ENCODE results near the gene MAPK8IP1. TPM values are rescaled to one million over a fixed set of nuclear protein-coding genes. Genes with fewer than 3 reads are reported as not detected.

Gene MAPK8IP1
- polyA plus RNA-seq, 1 donor from 2014 or later: 58.8 TPM

DNA sequence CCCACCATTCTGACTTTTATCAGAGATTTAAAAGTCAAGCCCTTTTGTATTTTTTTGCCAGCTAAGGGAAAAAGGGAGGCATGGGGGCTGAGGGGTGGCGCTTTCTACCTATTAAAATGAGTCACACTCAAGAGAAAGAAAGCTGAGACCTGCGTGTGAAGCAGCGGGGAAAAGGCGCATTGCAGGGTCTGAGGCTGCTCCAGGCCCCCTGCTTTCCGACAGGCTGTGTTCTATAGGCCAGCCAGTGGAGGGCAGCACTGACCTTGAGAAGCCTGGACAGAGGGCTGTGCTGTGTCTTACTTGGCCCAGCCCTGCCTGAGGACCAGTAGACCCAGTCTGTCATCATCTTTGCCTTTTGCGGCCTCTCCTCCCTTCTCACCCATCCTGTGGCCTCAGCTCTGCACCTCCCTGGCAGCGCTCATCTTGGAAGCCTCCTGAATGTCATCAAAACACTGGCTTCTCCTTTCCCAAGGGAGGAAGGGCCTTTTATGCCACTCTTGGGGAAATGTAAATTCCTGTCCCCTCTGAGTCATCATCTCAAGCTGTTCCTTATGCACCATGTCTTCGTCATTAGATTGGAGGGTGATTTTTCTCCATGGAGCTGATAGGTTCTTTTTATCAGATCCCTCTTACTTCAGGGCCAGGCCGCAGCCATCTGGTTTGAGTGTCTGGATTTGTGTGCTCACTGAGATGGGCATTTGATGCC, 12.6 kb upstream of the MAPK8IP1 start (continued):
- TF ChIP-seq EZH2 (IDR thresholded peaks at IDR 0.05; ENCODE audit: borderline replicate concordance, insufficient read depth, low read length, poor library complexity, severe bottlenecking) (no peak), SMC3 (conservative IDR thresholded peaks at IDR 0.05; ENCODE audit: poor library complexity) (peak; percentile 81), MXI1 (conservative IDR thresholded peaks at IDR 0.05; ENCODE audit: poor library complexity, severe bottlenecking) (peak; percentile 23), EP300 (conservative IDR thresholded peaks at IDR 0.05; ENCODE audit: poor library complexity, severe bottlenecking) (no peak)

DNA sequence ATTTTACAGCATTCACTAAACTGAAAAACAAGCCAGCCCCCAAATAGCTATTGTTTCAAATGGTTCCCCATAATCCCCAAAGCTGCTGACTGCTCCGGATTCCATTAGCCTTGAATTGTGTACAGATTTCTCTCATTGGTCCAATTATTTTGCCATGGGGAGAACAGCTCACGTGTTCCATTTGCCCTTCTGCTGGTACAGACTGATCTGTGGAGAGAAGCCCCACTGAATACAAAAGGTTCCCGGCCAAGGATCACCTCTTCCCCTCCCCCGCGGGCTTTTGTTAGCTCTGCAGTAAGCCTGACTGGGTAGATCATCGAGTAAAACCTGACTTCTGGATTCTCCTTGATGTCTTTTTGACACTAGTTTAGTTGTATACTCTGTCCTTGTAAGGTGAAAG, 9.1 kb upstream of the MAPK8IP1 start:
- no peaks in the 10 kb centered on the region for H3K9me3 ChIP-seq (ENCODE audit: low read length)
- H3K79me2 ChIP-seq (replicated peaks; ENCODE audit: insufficient read depth, low read length): no peaks in the 10 kb centered on the region
- H3K4me2 ChIP-seq (ENCODE audit: low read length): no peak overlapping the region
- H4K20me1 ChIP-seq (ENCODE audit: insufficient read depth): no peaks in the 10 kb centered on the region
- no peak overlapping the region for H3K4me3 ChIP-seq (ENCODE audit: low read length)
- no peak overlapping the region for H2AFZ ChIP-seq (ENCODE audit: low read depth, low read length)
- no peak overlapping the region for H3K27ac ChIP-seq (ENCODE audit: low read length)
- H3F3A ChIP-seq (ENCODE audit: insufficient read depth, low read length, poor library complexity, severe bottlenecking): no peaks in the 10 kb centered on the region
- H3K9me2 ChIP-seq (ENCODE audit: insufficient read depth, low read length): no peaks in the 10 kb centered on the region
- no peaks in the 10 kb centered on the region for H3K27me3 ChIP-seq (ENCODE audit: insufficient read depth, low read depth, low read length)
- TF ChIP-seq, protein P1, sequence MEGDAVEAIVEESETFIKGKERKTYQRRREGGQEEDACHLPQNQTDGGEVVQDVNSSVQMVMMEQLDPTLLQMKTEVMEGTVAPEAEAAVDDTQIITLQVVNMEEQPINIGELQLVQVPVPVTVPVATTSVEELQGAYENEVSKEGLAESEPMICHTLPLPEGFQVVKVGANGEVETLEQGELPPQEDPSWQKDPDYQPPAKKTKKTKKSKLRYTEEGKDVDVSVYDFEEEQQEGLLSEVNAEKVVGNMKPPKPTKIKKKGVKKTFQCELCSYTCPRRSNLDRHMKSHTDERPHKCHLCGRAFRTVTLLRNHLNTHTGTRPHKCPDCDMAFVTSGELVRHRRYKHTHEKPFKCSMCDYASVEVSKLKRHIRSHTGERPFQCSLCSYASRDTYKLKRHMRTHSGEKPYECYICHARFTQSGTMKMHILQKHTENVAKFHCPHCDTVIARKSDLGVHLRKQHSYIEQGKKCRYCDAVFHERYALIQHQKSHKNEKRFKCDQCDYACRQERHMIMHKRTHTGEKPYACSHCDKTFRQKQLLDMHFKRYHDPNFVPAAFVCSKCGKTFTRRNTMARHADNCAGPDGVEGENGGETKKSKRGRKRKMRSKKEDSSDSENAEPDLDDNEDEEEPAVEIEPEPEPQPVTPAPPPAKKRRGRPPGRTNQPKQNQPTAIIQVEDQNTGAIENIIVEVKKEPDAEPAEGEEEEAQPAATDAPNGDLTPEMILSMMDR (IDR thresholded peaks at IDR 0.05; ENCODE audit: poor library complexity, severe bottlenecking): no peak
- no peak for TF ChIP-seq RAD21 (conservative IDR thresholded peaks at IDR 0.05)
- TF ChIP-seq, protein P2, sequence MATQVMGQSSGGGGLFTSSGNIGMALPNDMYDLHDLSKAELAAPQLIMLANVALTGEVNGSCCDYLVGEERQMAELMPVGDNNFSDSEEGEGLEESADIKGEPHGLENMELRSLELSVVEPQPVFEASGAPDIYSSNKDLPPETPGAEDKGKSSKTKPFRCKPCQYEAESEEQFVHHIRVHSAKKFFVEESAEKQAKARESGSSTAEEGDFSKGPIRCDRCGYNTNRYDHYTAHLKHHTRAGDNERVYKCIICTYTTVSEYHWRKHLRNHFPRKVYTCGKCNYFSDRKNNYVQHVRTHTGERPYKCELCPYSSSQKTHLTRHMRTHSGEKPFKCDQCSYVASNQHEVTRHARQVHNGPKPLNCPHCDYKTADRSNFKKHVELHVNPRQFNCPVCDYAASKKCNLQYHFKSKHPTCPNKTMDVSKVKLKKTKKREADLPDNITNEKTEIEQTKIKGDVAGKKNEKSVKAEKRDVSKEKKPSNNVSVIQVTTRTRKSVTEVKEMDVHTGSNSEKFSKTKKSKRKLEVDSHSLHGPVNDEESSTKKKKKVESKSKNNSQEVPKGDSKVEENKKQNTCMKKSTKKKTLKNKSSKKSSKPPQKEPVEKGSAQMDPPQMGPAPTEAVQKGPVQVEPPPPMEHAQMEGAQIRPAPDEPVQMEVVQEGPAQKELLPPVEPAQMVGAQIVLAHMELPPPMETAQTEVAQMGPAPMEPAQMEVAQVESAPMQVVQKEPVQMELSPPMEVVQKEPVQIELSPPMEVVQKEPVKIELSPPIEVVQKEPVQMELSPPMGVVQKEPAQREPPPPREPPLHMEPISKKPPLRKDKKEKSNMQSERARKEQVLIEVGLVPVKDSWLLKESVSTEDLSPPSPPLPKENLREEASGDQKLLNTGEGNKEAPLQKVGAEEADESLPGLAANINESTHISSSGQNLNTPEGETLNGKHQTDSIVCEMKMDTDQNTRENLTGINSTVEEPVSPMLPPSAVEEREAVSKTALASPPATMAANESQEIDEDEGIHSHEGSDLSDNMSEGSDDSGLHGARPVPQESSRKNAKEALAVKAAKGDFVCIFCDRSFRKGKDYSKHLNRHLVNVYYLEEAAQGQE (IDR thresholded peaks at IDR 0.05; ENCODE audit: borderline replicate concordance): no peak
- TF ChIP-seq EP300 (conservative IDR thresholded peaks at IDR 0.05; ENCODE audit: poor library complexity, severe bottlenecking): no peak
- TF ChIP-seq MXI1 (conservative IDR thresholded peaks at IDR 0.05; ENCODE audit: poor library complexity, severe bottlenecking): no peak
- no peak for TF ChIP-seq POLR2AphosphoS5 (IDR thresholded peaks at IDR 0.05)
- TF ChIP-seq EZH2 (IDR thresholded peaks at IDR 0.05; ENCODE audit: borderline replicate concordance, insufficient read depth, low read length, poor library complexity, severe bottlenecking): no peak
- TF ChIP-seq SMC3 (conservative IDR thresholded peaks at IDR 0.05; ENCODE audit: poor library complexity): no peak
- TF ChIP-seq TAF1 (IDR thresholded peaks at IDR 0.05; ENCODE audit: low read depth): no peak
- no peak overlapping the region for H3K9ac ChIP-seq (ENCODE audit: low read length)
- no peaks in the 10 kb centered on the region for H3K36me3 ChIP-seq (ENCODE audit: insufficient read depth, low read length)

DNA sequence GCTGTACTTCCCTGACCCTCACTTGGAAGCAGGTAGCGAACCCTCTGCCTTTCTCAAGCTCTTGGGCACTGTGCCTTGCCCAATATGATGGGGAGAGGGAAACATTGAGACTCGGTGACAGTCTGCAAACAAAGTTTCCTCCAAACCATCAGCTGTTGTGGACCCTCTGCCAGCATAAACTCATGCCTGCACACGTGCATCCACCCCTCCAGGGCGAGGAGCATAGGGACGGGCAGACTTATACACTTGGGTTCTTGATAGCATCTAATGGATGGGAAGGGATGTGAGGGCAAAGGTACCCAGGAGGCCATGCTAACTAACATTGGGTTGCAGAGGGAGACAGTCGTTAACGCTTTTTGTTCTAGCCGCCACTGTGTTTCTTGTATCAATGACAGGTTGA, 8.2 kb upstream of the MAPK8IP1 start:
- no peaks in the 10 kb centered on the region for H3F3A ChIP-seq (ENCODE audit: insufficient read depth, low read length, poor library complexity, severe bottlenecking)
- H3K9me3 ChIP-seq (ENCODE audit: low read length): no peaks in the 10 kb centered on the region
- H3K79me2 ChIP-seq (replicated peaks; ENCODE audit: insufficient read depth, low read length): no peaks in the 10 kb centered on the region
- no peak overlapping the region for H3K4me3 ChIP-seq (ENCODE audit: low read length)
- no peak overlapping the region for H3K4me2 ChIP-seq (ENCODE audit: low read length)
- no peaks in the 10 kb centered on the region for H3K36me3 ChIP-seq (ENCODE audit: insufficient read depth, low read length)
- H3K27me3 ChIP-seq (ENCODE audit: insufficient read depth, low read depth, low read length): no peaks in the 10 kb centered on the region
- no peak for TF ChIP-seq EZH2 (IDR thresholded peaks at IDR 0.05; ENCODE audit: borderline replicate concordance, insufficient read depth, low read length, poor library complexity, severe bottlenecking)
- TF ChIP-seq EP300 (conservative IDR thresholded peaks at IDR 0.05; ENCODE audit: poor library complexity, severe bottlenecking): no peak
- TF ChIP-seq POLR2AphosphoS5 (IDR thresholded peaks at IDR 0.05): no peak
- TF ChIP-seq, protein P2 (IDR thresholded peaks at IDR 0.05; ENCODE audit: borderline replicate concordance): no peak
- TF ChIP-seq SMC3 (conservative IDR thresholded peaks at IDR 0.05; ENCODE audit: poor library complexity): no peak
- no peak overlapping the region for H2AFZ ChIP-seq (ENCODE audit: low read depth, low read length)
- no peaks in the 10 kb centered on the region for H3K9me2 ChIP-seq (ENCODE audit: insufficient read depth, low read length)
- H3K27ac ChIP-seq (ENCODE audit: low read length): no peak overlapping the region
- H3K9ac ChIP-seq (ENCODE audit: low read length): no peak overlapping the region
- H4K20me1 ChIP-seq (ENCODE audit: insufficient read depth): no peaks in the 10 kb centered on the region
